Liver (tissue), 3 donors: ENCODE measurements around the gene EFCAB12.

ENCODE experiments used
- ATF3 ChIP-seq: IDR thresholded peaks from 2 replicates; pipeline ENCODE4 v1.6.1; 2016; ENCODE audit warnings: antibody characterized with exemption
- CTCF ChIP-seq: fragments of 150-350 bp; IDR thresholded peaks from 2 replicates; pipeline ENCODE4 v1.5.1; 2017; ENCODE audit warnings: improper control_type of control experiment, low read depth, low read length; ENCODE audit not compliant: missing input control
- FOXA1 ChIP-seq: IDR thresholded peaks from 2 replicates; pipeline ENCODE4 v1.6.1; 2016; ENCODE audit warnings: antibody characterized with exemption
- GABPA ChIP-seq, 2 donors: IDR thresholded peaks in 1 of 2; conservative IDR thresholded peaks in 1 of 2; 2 replicates each; pipeline ENCODE4 v1.6.1; 2016; ENCODE audit warnings: antibody characterized with exemption in 2 of 2, mild to moderate bottlenecking in 1 of 2, moderate library complexity in 1 of 2
- JUND ChIP-seq, 2 donors: IDR thresholded peaks; 2 replicates each; pipeline ENCODE4 v1.6.1; 2016; ENCODE audit warnings: antibody characterized with exemption in 2 of 2
- MAX ChIP-seq: IDR thresholded peaks from 2 replicates; pipeline ENCODE4 v1.6.1; 2016; ENCODE audit warnings: antibody characterized with exemption
- NR2F2 ChIP-seq: IDR thresholded peaks from 2 replicates; pipeline ENCODE4 v1.6.1; 2016; ENCODE audit warnings: antibody characterized with exemption
- RAD21 ChIP-seq, 2 donors: IDR thresholded peaks; 2 replicates each; pipeline ENCODE4 v1.6.1; 2016; ENCODE audit warnings: antibody characterized with exemption in 2 of 2, mild to moderate bottlenecking in 2 of 2
- REST ChIP-seq: IDR thresholded peaks from 2 replicates; pipeline ENCODE4 v1.6.1; 2016; ENCODE audit warnings: antibody characterized with exemption, mild to moderate bottlenecking
- TAF1 ChIP-seq: conservative IDR thresholded peaks from 2 replicates; pipeline ENCODE4 v1.6.1; 2016; ENCODE audit warnings: antibody characterized with exemption, mild to moderate bottlenecking
- YY1 ChIP-seq: IDR thresholded peaks from 2 replicates; pipeline ENCODE4 v1.6.1; 2016; ENCODE audit warnings: antibody characterized with exemption, mild to moderate bottlenecking
- donor health status: healthy.
- donor health status: healthy.

- TF ChIP-seq CTCF = no peak
- TF ChIP-seq NR2F2 = no peak
- no peak for TF ChIP-seq MAX
- no peak for TF ChIP-seq FOXA1
- TF ChIP-seq TAF1 = no peak
- no peak for TF ChIP-seq REST
- no peak for TF ChIP-seq JUND (IDR thresholded peaks at IDR 0.05)
- TF ChIP-seq RAD21 (IDR thresholded peaks at IDR 0.05) = no peak
- TF ChIP-seq YY1 = peak; percentile 43
- no peak for TF ChIP-seq ATF3
- TF ChIP-seq GABPA (IDR thresholded peaks at IDR 0.05 in 1 of 2, conservative IDR thresholded peaks at IDR 0.05 in 1 of 2) = no peak
Measured at GRCh38 chr3:129425619-129426018, 2.8 kb downstream of the EFCAB12 start.
